Activated gamma-delta T cell treated with anti-CD3 and anti-CD28 coated beads, Interleukin-2, amount 50 U/mL, for 16 hours (primary cell): ENCODE data around the gene TTYH1.

ENCODE experiments used
- DNase-seq: peaks from one replicate; pipeline ENCODE4 v3.0.0-alpha.2; 2020; ENCODE audit warnings: low read depth

The TTYH1 gene

DNA sequence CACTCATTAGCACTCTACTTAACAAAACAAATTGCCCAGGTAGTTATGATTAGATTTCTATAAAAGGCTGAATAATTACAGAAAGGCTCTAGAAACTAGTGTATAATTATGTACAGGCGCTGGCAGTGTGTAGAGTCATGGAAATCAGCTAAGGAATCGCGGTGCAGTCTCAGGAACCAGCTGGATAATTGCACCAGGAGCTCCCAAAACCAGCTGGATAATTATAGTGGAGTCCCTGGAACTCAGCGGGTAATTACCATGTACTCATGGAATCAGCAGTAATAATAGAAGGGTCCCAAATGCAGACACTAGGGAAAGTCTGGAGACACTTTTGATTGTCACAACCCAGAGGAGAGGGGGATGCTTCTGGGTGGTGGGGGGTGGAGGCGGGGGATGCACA, 23.2 kb upstream of the TTYH1 start:
- no peak for DNase-seq

DNA sequence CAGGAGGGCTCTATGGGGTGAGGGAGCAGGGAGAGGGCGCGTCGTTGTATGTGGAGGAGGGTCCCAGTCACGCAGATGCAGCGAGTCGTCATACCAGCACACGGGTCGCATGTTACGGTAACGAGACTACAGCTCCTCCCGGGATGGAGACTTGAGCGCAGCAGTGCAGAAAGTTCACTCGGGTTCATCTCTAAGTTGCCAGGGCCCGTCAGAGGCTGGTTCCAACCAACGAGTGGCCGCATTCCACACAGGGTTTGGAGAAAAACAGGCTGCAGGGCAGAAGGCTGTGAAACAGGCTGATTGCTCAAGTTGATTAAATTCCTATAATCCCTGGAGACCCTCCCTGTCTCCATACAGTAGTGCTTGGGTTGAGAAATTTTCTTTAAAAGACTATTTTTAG, 21.9 kb upstream of the TTYH1 start:
- no peak for DNase-seq

DNA sequence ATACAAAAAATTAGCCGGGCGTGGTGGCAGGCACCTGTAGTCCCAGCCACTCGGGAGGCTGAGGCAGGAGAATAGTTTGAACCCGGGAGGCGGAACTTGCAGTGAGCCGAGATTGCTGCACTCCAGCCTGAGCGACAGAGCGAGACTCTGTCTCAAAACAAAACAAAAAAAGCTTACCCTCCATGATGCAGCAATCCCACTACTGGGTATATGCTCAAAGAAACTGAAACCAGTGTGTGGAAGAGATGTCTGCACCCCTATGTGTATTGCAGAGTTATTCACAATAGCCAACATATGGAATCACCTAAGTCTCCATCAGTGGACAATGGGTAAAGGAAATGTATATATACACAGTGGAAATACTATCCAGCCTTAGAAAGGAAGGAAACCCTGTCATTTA, 19.6 kb upstream of the TTYH1 start:
- DNase-seq: no peak

DNA sequence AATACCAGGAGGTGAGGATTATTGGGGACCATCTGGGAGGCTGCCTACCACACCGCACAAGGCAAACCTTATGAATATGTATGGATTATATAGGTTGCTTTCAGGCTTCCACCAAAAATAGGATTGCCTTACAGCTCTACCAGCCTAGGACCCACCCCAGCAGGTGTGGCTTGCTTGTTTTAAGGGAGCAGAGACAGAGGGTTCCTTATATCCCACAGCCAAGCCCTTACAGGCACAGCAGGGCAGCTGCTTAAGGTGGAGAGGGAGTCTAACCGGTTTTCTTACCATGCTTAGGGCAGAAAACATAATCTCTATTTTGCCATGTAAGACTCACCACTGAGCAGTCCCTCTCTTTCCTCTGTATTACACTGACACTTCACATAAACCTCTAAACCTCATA, 16.1 kb upstream of the TTYH1 start:
- DNase-seq: no peak

DNA sequence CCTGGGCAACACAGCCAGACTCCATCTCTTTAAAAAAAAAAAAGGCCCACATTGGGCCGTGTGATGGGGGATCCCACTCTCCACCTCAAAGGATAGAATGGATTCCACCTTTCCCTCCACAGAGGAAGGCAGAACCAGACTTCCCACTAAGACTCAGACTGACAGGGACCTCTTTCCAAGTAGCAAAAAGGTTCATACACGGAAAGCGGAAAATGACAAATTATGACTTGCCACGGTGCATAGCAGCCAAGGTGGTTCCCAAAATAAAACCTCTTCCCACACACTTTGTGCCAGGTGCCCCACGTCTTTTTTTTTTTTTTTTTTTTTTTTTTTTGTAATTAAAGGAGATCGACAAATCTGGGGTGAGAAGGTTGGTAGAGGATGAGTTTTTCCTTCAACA, 14.4 kb upstream of the TTYH1 start:
- no peak for DNase-seq

DNA sequence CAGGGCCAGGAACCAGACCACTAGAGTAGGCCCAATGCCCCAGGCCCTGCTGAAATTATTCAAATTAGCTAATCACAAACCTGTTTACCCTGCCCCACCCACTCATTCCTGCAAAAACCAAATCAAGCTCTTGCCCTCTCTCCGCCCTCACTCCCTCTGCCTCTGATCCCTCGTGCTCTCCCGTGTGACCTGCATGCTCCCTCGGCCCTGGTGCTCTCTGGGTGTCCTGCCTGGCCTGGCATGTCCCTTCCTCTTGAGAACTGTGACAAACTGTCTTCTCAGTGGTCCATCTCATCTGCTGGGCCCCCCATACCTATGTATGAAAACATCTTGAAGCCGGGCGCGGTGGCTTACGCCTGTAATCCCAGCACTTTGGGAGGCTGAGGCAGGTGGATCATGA, 12.2 kb upstream of the TTYH1 start:
- no peak for DNase-seq

DNA sequence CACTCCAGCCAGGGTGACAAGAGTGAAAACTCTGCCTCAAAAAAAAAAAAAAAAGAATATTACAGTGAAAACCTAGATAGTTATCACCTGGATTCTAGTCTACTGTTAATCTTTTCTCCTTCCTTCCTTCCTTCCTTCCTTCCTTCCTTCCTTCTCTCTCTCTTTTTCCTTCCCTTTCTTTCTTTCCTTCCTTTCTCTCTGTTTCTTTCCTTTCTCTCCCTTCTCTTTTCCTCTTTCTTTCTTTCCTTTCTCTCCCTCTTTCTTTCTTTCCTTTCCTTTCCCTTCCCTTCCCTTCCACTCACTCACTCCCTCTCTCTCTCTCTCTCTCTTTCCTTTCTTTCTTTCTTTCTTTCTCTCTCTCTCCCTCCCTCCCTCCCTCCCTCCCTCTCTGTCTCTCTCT, 9.6 kb upstream of the TTYH1 start:
- no peak for DNase-seq

DNA sequence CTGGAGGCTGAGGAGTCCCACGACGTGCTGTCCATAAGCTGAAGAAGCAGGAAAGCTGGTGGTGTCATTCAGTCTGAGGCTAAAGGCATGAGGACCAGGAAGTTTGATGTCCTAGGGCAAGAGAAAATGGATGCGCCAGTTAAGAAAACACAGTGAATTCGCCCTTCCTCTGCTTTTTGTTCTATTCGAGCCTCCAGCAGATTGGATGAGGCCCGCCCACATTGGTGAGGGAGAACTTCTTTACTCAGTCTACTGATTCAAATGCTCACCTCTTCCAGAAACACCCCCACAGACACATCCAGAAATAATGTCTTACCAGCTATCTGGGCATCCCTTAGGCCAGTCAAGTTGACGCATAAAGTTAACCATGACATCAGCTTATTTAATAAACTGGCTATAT, 7.5 kb upstream of the TTYH1 start:
- no peak for DNase-seq

DNA sequence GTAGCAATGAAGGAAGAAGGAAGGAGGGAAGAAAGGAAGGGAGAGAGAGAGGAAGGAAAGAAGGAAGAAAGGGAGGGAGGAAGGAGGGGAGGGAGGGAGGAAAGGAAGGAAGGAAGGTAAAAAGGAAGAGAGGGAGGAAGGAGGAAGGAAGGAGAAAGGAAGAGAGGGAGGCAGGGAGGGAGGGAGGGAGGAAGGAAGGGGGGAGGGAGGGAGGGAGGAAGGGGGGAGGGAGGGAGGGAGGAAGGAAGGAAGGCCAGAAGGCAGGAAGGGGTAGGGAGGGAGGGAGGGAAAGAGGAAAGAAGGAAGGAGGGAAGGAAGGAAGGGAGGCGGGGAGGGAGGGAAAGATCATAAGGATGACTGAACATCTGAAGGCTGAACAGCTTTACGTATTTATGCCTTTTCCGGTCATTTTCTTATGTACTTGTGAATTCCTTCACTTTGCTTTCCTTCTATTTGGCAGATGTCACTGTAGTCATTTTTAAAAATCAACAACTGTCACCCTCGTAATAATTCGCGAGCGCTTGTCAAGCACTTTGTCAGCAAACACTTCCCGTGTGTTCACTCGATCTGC, 6.7 kb upstream of the TTYH1 start:
- no peak for DNase-seq

DNA sequence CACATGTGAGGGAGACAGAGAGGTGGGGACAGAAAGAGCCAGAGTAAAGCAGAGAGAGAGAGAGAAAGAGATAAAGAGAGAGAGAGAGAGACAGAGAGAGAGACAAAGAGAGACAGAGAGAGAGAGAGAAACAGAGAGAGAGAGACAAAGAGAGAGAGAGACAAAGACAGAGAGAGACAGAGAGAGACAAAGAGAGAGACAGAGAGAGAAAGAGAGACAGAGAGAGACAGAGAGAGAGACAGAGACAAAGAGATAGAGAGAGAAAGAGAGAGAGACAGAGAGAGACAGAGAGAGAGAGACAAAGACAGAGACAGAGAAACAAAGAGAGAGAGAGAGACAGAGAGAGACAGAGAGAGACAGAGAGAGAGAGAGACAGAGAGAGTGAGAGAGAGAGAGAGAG, 4.2 kb upstream of the TTYH1 start:
- DNase-seq: no peak

DNA sequence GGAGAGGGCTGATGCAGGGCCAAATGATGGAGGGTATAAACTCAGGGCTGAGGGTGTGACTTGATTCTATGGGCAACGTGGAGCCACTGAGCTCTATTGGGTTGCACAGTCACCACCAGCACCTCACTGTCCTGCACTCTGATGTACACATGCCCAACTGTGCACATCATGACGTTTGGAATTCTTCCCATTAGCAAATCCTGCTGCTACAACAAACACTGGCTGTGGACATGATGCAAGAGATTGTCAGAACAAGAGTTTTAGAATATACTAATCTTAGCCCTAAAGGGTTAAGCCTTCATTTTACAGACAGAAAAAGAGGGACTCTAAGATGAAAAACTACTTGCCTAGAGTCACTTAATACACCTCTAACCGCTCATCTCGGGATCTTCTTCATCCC, 2.4 kb upstream of the TTYH1 start:
- no peak for DNase-seq

DNA sequence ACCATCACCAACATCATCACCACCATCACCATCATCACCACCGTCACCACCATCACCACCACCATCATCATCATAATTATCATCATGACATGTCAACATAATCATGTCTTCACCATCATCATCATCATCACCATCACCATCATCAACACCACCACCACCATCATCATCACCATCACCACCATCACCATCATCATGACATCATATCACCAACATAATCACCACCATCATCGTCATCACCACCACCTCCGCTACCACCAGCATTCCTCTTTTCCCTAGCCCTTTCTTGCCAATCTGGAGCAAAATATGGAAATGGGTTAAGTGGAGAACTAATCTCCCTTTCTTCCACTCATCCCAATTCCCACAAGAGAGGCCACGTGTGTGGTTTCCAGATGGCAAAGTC, 1.1 kb upstream of the TTYH1 start:
- no peak for DNase-seq

DNA sequence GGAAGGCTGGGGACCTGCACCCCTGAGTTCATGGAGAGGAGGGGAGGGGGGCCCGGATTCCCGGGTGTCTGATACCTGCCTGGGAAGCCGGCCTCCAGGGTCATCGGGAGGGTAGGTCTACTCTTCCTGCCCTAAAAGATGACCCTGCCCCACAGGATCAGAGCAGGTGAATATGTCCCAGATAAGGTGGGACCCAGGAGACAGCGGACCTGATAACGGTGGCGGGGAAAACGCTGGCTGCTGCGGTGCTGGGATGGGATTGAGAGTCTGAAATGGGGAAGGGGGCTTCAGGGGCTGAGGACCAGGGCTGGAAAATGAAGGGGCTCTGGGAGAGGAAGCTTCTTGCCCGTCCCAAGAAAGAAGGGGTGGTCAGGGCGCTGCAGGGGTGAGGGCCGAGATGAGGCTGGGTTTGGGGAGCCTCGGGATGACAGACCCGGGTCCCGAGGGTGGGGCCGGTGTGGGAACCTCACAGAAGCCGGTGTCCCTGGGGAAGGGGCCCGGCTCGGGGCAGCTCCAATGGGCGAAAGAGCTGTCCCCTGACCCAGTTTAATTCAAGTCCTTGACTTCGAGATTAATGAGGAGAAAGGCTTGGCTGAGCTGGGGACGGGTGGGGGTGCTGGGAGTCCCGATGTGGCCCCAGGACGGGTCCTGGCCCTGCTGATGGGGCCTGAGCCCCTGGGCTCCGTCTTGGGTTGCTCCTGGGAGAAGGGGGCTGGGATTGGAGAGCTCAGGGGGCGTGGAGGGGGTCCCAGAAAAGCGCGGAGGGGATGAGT, 823 bp downstream of the TTYH1 start:
- DNase-seq: no peak

DNA sequence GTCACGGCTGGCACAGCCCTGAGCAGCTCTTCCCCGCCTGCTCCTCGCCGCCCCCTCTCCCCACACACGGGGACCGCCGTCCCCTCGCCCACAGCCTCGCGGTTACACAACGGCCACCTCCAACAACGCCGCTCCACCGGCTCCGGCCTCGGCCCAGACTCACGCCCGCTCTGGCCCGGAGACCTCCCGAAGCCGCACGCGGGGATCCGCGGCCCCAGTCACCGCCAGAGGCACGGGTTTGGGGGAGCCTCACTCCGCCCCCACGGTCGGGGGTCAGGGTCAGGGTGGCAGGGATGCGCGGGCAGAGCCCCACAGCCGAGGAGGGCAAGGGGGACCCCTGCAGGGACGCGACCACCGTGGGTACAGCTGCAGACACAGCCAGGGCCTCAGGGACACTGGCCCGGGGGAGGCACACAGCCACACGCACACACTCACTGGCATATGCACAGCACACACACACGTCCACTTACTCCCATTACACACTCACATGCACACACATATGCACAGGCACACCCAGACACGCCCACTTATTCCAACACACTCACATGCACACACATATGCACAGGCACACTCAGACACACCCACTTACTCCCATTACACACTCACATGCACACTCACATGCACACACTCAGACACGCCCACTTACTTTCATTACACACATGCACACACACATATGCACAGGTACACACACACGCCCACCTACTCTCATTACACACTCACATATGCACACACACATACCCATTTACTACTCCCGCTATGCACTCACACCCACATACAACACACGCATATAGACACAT, 1.6 kb downstream of the TTYH1 start:
- no peak for DNase-seq

DNA sequence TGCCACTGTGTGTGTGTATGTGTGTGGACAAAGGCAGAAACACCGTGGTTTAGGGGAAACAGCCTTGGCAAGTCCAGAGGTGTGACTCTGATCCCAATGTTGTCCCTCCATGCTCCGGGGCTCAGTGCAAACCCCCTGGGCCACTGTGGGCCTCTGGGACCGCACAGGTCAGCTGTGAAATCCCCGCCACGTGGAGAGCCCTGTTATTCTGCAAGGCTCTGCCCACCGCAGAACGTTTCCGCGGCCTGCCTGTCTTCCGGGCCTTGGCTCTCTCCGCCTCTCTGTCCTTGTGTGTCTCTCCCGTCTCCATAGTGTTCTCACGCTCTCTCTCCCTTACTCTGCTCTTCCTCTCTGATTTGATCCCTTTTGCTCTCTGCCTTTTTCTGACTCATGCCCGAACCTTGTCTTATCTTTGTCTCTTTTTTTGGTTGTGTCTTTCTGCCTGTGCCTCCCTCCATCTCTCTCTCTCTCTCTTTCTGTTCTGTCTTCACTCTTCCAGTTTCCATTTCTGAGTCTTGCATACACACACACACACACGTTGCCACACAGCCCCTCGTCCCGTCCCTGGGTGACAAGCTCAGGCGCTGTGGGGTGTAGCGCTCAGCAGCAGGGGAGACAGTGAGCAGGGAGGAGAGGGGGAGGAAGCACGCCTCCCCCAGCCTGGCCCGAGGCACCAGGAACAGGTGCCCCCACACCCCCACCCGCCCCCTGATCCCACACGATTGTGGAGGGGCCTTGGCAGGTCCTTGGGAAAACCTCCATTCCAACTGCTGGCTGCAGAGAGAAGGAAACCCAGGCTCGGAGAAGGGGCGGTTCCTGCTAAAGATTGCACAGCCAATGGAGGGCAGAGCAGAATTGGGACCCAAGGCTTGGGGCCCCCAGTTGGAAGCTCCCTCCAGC, 3.0 kb downstream of the TTYH1 start:
- DNase-seq: no peak

DNA sequence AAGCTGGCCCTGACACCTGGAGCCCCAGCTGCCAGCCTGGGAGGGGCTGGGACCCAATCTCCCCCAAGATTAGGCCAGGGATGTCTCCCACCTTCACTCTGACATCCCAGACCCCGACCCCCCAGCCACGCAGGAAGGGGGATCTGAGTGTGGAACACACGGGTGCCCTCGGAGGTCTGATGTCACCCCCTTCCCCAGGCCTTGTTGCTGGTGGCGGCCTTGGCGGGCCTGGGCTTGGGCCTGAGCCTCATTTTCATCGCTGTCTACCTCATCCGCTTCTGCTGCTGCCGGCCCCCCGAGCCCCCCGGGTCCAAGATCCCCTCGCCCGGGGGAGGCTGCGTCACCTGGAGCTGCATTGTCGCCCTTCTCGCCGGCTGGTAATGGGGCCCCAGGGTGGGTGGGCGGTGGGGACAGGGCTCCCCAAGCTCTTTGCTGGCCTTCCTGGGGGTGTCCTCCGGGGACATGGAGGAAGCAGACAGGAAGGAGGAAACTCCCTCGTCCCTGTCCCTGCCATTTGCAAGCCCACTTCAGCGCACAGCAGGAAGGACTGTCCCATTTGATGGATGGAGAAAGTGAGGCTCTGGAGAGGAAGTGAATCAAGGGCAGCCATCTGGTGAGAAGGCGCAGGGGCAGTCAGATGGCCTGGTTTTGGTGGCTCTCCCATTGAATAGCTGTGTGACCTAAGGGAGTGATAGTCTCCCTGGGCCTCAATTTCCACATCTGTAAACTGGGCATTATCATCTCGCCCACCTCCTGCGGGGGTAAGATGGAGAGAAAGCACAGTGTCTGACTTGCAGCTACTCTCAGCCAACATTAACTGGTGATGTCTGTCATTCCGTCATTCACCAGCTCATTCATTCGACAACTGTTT, 3.9 kb downstream of the TTYH1 start:
- DNase-seq: no peak

DNA sequence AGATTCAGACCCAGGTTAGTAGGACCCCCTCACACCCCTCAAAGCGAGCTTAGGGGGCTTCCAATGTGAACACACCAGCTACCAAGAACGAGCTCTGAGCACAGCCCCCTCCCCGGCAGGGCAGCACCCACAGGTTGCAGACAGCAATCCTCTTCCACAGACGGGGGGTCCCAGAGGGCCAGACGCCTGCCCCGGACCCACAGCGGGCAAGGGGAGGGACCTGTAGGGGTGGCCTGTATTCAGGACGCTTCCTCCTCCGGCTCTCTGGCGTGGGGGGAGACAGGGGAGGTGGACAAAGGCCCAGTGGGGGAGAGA, 4.8 kb downstream of the TTYH1 start:
- no peak for DNase-seq

DNA sequence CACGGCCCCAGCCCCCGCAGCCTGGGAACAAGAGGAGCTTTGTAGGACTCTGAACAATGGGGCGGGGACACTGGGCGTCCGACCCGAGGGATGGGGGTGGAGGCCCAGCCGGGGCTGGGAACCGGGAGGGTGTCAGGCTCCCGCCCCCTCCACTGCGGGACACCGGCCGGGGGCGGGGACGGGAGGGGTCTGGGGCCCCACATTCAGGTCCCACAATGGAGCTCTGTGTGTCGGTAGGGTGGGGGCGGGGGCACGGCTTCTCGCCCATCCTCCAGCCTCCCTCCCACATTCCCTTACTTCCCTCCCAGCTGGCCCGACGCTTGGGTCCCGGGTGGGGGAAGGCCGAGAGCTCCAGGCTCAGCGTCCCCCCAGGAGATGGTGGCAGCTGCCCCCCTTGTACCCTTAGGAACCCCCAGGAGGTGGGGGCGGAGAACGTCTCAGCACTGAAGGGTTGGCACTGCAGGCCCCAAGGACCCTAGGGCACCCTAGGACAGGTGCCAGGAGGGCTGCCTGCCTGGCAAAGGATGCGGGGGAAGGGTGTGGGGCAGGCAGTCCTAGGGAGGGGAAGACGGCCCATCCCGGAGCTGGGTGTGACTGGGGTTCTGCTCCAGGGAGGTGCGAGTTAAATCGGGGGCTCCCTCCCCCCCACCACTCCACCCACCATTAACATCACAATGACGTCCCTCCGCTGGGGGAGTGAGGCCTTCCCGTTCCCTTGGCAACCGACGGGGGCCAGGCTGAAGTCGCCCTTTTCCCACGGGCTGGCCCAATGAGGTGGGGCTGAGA, 5.3 kb downstream of the TTYH1 start:
- DNase-seq: no peak

DNA sequence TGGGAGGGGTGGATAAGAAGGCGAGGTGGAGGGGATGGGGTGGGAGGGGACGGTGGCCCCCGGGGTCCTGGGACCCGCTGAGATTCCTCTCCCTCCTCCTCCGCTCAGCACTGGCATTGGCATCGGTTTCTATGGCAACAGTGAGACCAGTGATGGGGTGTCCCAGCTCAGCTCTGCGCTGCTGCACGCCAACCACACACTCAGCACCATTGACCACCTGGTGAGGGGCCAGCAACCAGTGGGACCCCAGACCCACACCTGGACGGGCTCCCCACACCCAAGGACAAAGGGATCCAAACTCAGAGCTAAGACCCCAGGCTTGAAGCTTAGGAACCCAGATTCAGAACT, 5.9 kb downstream of the TTYH1 start:
- DNase-seq: no peak

DNA sequence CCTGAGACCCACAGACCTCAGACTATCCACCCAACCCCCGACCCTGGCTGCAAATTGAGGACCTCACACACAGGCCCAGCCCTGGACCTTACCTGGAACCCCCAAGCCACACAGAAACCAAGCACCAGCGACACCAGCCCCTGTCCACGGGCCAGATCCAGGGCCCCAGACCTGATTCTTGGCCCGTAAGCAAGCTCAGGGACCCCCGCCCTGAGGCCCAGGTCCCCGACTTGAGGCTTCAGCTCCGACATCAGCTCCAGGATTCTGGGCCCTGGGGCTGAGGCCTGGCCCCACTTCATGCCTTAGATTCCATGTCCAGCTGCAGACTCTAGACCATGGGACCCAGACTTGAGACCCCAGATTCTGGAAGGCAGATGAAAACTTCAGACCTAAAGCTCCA, 6.3 kb downstream of the TTYH1 start:
- no peak for DNase-seq

DNA sequence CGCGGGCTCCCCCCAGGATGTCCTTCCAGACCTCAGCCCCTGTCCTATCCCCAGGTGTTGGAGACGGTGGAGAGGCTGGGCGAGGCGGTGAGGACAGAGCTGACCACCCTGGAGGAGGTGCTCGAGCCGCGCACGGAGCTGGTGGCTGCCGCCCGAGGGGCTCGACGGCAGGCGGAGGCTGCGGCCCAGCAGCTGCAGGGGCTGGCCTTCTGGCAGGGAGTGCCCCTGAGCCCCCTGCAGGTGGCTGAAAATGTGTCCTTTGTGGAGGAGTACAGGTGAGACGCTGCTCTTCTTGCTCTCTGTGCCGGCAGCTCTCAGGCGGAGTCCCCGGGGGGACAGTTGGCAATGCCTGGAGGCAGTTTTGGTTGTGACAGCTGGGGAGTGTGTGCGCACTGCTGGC, 6.9 kb downstream of the TTYH1 start:
- no peak for DNase-seq
